Measurements from ENCODE around the gene CFAP299.
A peak's percentile ranks its signal among the peaks of the same experiment; 100 is the strongest.

The CFAP299 gene

GRCh38 chr4:80454040-80454439, 118.5 kb downstream of the CFAP299 start:
- H3K4me1 ChIP-seq (ENCODE audit: insufficient read depth, low read length): no peaks in the 10 kb centered on the region

GRCh38 chr4:80454556-80454955, 119.0 kb downstream of the CFAP299 start:
- Histone ChIP-seq H3K4me3 (ENCODE audit: low read depth in 1 of 2, low read length in 2 of 2) (no peak overlapping the region), H3K4me1 (ENCODE audit: insufficient read depth, low read length) (no peaks in the 10 kb centered on the region), H3K9ac (ENCODE audit: low read length) (no peak overlapping the region), H3K27me3 (ENCODE audit: control insufficient read depth in 1 of 2, insufficient read depth in 2 of 2, low read length in 2 of 2) (no peaks in the 10 kb centered on the region), H3K27ac (ENCODE audit: low read depth, low read length) (no peak overlapping the region), H3K36me3 (ENCODE audit: insufficient read depth, low read length) (no peaks in the 10 kb centered on the region), H3K9me3 (ENCODE audit: low read length) (no peaks in the 10 kb centered on the region)

More at GRCh38 chr4:80454040-80454439, 118.5 kb downstream of the CFAP299 start:
- no peak overlapping the region for H3K9ac ChIP-seq (ENCODE audit: low read length)
- H3K36me3 ChIP-seq (ENCODE audit: insufficient read depth, low read length): no peaks in the 10 kb centered on the region
- no peaks in the 10 kb centered on the region for H3K9me3 ChIP-seq (ENCODE audit: low read length)
- H3K4me3 ChIP-seq (ENCODE audit: low read depth in 1 of 2, low read length in 2 of 2): no peak overlapping the region
- H3K27me3 ChIP-seq (ENCODE audit: control insufficient read depth in 1 of 2, insufficient read depth in 2 of 2, low read length in 2 of 2): no peaks in the 10 kb centered on the region
- no peak overlapping the region for H3K27ac ChIP-seq (ENCODE audit: low read depth, low read length)

- Histone ChIP-seq H3K4me3 (ENCODE audit: low read depth in 1 of 2, low read length in 2 of 2) (no peak overlapping the region), H3K36me3 (ENCODE audit: insufficient read depth, low read length) (no peaks in the 10 kb centered on the region), H3K9me3 (ENCODE audit: low read length) (no peaks in the 10 kb centered on the region), H3K4me1 (ENCODE audit: insufficient read depth, low read length) (peaks cover 4% of the 10 kb centered on the region), H3K27me3 (ENCODE audit: control insufficient read depth in 1 of 2, insufficient read depth in 2 of 2, low read length in 2 of 2) (no peaks in the 10 kb centered on the region), H3K27ac (ENCODE audit: low read depth, low read length) (no peak overlapping the region), H3K9ac (ENCODE audit: low read length) (no peak overlapping the region)
Measured at GRCh38 chr4:80459918-80460473, 124.5 kb downstream of the CFAP299 start.

GRCh38 chr4:80461412-80461811, 125.9 kb downstream of the CFAP299 start:
- no peak overlapping the region for H3K4me3 ChIP-seq (ENCODE audit: low read depth in 1 of 2, low read length in 2 of 2)
- no peak overlapping the region for H3K27ac ChIP-seq (ENCODE audit: low read depth, low read length)

GRCh38 chr4:80462621-80463091, 127.1 kb downstream of the CFAP299 start:
- Histone ChIP-seq H3K9ac (ENCODE audit: low read length) (no peak overlapping the region), H3K27ac (ENCODE audit: low read depth, low read length) (no peak overlapping the region), H3K36me3 (ENCODE audit: insufficient read depth, low read length) (no peaks in the 10 kb centered on the region)

More at GRCh38 chr4:80461412-80461811, 125.9 kb downstream of the CFAP299 start:
- Histone ChIP-seq H3K9me3 (ENCODE audit: low read length) (no peaks in the 10 kb centered on the region), H3K27me3 (ENCODE audit: control insufficient read depth in 1 of 2, insufficient read depth in 2 of 2, low read length in 2 of 2) (no peaks in the 10 kb centered on the region), H3K36me3 (ENCODE audit: insufficient read depth, low read length) (no peaks in the 10 kb centered on the region), H3K9ac (ENCODE audit: low read length) (no peak overlapping the region), H3K4me1 (ENCODE audit: insufficient read depth, low read length) (peaks cover 18% of the 10 kb centered on the region)

GRCh38 chr4:80463509-80463908, 128.0 kb downstream of the CFAP299 start:
- Histone ChIP-seq H3K9me3 (ENCODE audit: low read length) (no peaks in the 10 kb centered on the region), H3K27me3 (ENCODE audit: control insufficient read depth in 1 of 2, insufficient read depth in 2 of 2, low read length in 2 of 2) (no peaks in the 10 kb centered on the region), H3K4me3 (ENCODE audit: low read depth in 1 of 2, low read length in 2 of 2) (no peak overlapping the region), H3K4me1 (ENCODE audit: insufficient read depth, low read length) (peaks cover 22% of the 10 kb centered on the region), H3K36me3 (ENCODE audit: insufficient read depth, low read length) (no peaks in the 10 kb centered on the region), H3K9ac (ENCODE audit: low read length) (no peak overlapping the region), H3K27ac (ENCODE audit: low read depth, low read length) (no peak overlapping the region)

More at GRCh38 chr4:80462621-80463091, 127.1 kb downstream of the CFAP299 start:
- Histone ChIP-seq H3K9me3 (ENCODE audit: low read length) (no peaks in the 10 kb centered on the region), H3K27me3 (ENCODE audit: control insufficient read depth in 1 of 2, insufficient read depth in 2 of 2, low read length in 2 of 2) (no peaks in the 10 kb centered on the region), H3K4me3 (ENCODE audit: low read depth in 1 of 2, low read length in 2 of 2) (no peak overlapping the region), H3K4me1 (ENCODE audit: insufficient read depth, low read length) (peaks cover 22% of the 10 kb centered on the region)

GRCh38 chr4:80465238-80465637, 129.7 kb downstream of the CFAP299 start:
- peaks cover 22% of the 10 kb centered on the region for H3K4me1 ChIP-seq (ENCODE audit: insufficient read depth, low read length)
- H3K9ac ChIP-seq (ENCODE audit: low read length): no peak overlapping the region
- H3K27ac ChIP-seq (ENCODE audit: low read depth, low read length): no peak overlapping the region
- H3K4me3 ChIP-seq (ENCODE audit: low read depth in 1 of 2, low read length in 2 of 2): no peak overlapping the region
- H3K9me3 ChIP-seq (ENCODE audit: low read length): no peaks in the 10 kb centered on the region
- no peaks in the 10 kb centered on the region for H3K27me3 ChIP-seq (ENCODE audit: control insufficient read depth in 1 of 2, insufficient read depth in 2 of 2, low read length in 2 of 2)
- no peaks in the 10 kb centered on the region for H3K36me3 ChIP-seq (ENCODE audit: insufficient read depth, low read length)

- H3K4me3 ChIP-seq (ENCODE audit: low read depth in 1 of 2, low read length in 2 of 2): no peak overlapping the region
- peaks cover 22% of the 10 kb centered on the region for H3K4me1 ChIP-seq (ENCODE audit: insufficient read depth, low read length)
- H3K36me3 ChIP-seq (ENCODE audit: insufficient read depth, low read length): no peaks in the 10 kb centered on the region
- H3K27me3 ChIP-seq (ENCODE audit: control insufficient read depth in 1 of 2, insufficient read depth in 2 of 2, low read length in 2 of 2): no peaks in the 10 kb centered on the region
- no peaks in the 10 kb centered on the region for H3K9me3 ChIP-seq (ENCODE audit: low read length)
- H3K27ac ChIP-seq (ENCODE audit: low read depth, low read length): no peak overlapping the region
- no peak overlapping the region for H3K9ac ChIP-seq (ENCODE audit: low read length)
Measured at GRCh38 chr4:80465736-80466135, 130.2 kb downstream of the CFAP299 start.

- Histone ChIP-seq H3K27ac (ENCODE audit: low read depth, low read length) (no peak overlapping the region), H3K4me1 (ENCODE audit: insufficient read depth, low read length) (peaks cover 22% of the 10 kb centered on the region), H3K9me3 (ENCODE audit: low read length) (no peaks in the 10 kb centered on the region), H3K9ac (ENCODE audit: low read length) (no peak overlapping the region), H3K36me3 (ENCODE audit: insufficient read depth, low read length) (no peaks in the 10 kb centered on the region), H3K27me3 (ENCODE audit: control insufficient read depth in 1 of 2, insufficient read depth in 2 of 2, low read length in 2 of 2) (no peaks in the 10 kb centered on the region), H3K4me3 (ENCODE audit: low read depth in 1 of 2, low read length in 2 of 2) (no peak overlapping the region)
Measured at GRCh38 chr4:80466618-80467017, 131.1 kb downstream of the CFAP299 start.

GRCh38 chr4:80471756-80472155, 136.2 kb downstream of the CFAP299 start:
- no peak overlapping the region for H3K9ac ChIP-seq (ENCODE audit: low read length)
- no peaks in the 10 kb centered on the region for H3K36me3 ChIP-seq (ENCODE audit: insufficient read depth, low read length)
- H3K27ac ChIP-seq (ENCODE audit: low read depth, low read length): peak overlapping the region; percentile 42
- H3K4me1 ChIP-seq (ENCODE audit: insufficient read depth, low read length): peaks cover 1% of the 10 kb centered on the region
- no peaks in the 10 kb centered on the region for H3K9me3 ChIP-seq (ENCODE audit: low read length)
- H3K27me3 ChIP-seq (ENCODE audit: control insufficient read depth in 1 of 2, insufficient read depth in 2 of 2, low read length in 2 of 2): no peaks in the 10 kb centered on the region
- H3K4me3 ChIP-seq (ENCODE audit: low read depth in 1 of 2, low read length in 2 of 2): peak overlapping the region in 1 of 2 donors; percentile 41

GRCh38 chr4:80475236-80475635, 139.7 kb downstream of the CFAP299 start:
- H3K27me3 ChIP-seq (ENCODE audit: control insufficient read depth in 1 of 2, insufficient read depth in 2 of 2, low read length in 2 of 2): no peaks in the 10 kb centered on the region
- H3K27ac ChIP-seq (ENCODE audit: low read depth, low read length): no peak overlapping the region
- no peak overlapping the region for H3K4me3 ChIP-seq (ENCODE audit: low read depth in 1 of 2, low read length in 2 of 2)

GRCh38 chr4:80475798-80476197, 140.3 kb downstream of the CFAP299 start:
- H3K9ac ChIP-seq (ENCODE audit: low read length): no peak overlapping the region
- H3K27me3 ChIP-seq (ENCODE audit: control insufficient read depth in 1 of 2, insufficient read depth in 2 of 2, low read length in 2 of 2): no peaks in the 10 kb centered on the region
- no peaks in the 10 kb centered on the region for H3K36me3 ChIP-seq (ENCODE audit: insufficient read depth, low read length)
- H3K27ac ChIP-seq (ENCODE audit: low read depth, low read length): no peak overlapping the region
- H3K9me3 ChIP-seq (ENCODE audit: low read length): no peaks in the 10 kb centered on the region
- no peak overlapping the region for H3K4me3 ChIP-seq (ENCODE audit: low read depth in 1 of 2, low read length in 2 of 2)
- H3K4me1 ChIP-seq (ENCODE audit: insufficient read depth, low read length): no peaks in the 10 kb centered on the region

More at GRCh38 chr4:80475236-80475635, 139.7 kb downstream of the CFAP299 start:
- H3K36me3 ChIP-seq (ENCODE audit: insufficient read depth, low read length): no peaks in the 10 kb centered on the region
- no peak overlapping the region for H3K9ac ChIP-seq (ENCODE audit: low read length)
- no peaks in the 10 kb centered on the region for H3K4me1 ChIP-seq (ENCODE audit: insufficient read depth, low read length)
- no peaks in the 10 kb centered on the region for H3K9me3 ChIP-seq (ENCODE audit: low read length)
